Measurements from ENCODE around the gene GATA6. TPM values are rescaled to one million over a fixed set of nuclear protein-coding genes. Genes with fewer than 3 reads are reported as not detected.
"Not testable (repeated sequence)": the region's sequence is repeated elsewhere in the genome, so short reads cannot be mapped to it uniquely, and the experiment has no call there.

GATA6 gene
- total RNA-seq, 1 donor from 2014 or later: 23.8 TPM

- no peaks in the 10 kb centered on the region for H3K9me3 Mint-ChIP-seq (ENCODE audit: unreplicated experiment)
- peak overlapping the region; percentile 59 for H3K27ac Mint-ChIP-seq (ENCODE audit: unreplicated experiment)
- no peak overlapping the region for H3K4me3 Mint-ChIP-seq (ENCODE audit: unreplicated experiment)
- H3K36me3 Mint-ChIP-seq (ENCODE audit: low read depth, unreplicated experiment): peaks cover 18% of the 10 kb centered on the region
- H3K4me1 Mint-ChIP-seq (ENCODE audit: unreplicated experiment): peaks cover 68% of the 10 kb centered on the region
- peaks cover 4% of the 10 kb centered on the region for H3K27me3 Mint-ChIP-seq (ENCODE audit: unreplicated experiment)
- DNase-seq (ENCODE audit: low spot score): no peak
- TF ChIP-seq, protein P1, sequence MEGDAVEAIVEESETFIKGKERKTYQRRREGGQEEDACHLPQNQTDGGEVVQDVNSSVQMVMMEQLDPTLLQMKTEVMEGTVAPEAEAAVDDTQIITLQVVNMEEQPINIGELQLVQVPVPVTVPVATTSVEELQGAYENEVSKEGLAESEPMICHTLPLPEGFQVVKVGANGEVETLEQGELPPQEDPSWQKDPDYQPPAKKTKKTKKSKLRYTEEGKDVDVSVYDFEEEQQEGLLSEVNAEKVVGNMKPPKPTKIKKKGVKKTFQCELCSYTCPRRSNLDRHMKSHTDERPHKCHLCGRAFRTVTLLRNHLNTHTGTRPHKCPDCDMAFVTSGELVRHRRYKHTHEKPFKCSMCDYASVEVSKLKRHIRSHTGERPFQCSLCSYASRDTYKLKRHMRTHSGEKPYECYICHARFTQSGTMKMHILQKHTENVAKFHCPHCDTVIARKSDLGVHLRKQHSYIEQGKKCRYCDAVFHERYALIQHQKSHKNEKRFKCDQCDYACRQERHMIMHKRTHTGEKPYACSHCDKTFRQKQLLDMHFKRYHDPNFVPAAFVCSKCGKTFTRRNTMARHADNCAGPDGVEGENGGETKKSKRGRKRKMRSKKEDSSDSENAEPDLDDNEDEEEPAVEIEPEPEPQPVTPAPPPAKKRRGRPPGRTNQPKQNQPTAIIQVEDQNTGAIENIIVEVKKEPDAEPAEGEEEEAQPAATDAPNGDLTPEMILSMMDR (IDR thresholded peaks at IDR 0.05; ENCODE audit: unreplicated experiment): no peak
Observed at GRCh38 chr18:22195052-22195451, 25.7 kb downstream of the GATA6 start.

DNA sequence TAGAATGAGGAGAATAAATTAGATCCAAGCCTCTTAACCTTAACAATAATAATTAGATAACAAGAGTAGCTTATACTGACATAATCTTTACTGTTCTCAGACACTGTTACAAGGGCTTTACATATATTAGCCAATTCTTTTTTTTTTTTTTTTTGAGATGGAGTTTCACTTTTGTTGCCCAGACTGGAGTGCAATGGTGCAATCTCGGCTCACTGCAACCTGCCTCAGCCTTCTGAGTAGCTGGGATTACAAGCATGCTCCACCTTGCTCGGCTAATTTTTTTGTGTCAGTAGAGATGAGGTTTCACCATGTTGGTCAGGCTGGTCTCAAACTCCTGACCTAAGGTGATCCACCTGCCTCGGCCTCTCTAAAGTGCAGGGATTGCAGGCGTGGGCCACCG, 27.6 kb downstream of the GATA6 start:
- not testable (repeated sequence) for H3K27me3 Mint-ChIP-seq (ENCODE audit: unreplicated experiment); DNase-seq (ENCODE audit: low spot score); H3K27ac Mint-ChIP-seq (ENCODE audit: unreplicated experiment); H3K4me3 Mint-ChIP-seq (ENCODE audit: unreplicated experiment); H3K9me3 Mint-ChIP-seq (ENCODE audit: unreplicated experiment)
- Mint-ChIP-seq H3K36me3 (ENCODE audit: low read depth, unreplicated experiment) (peaks cover 23% of the 10 kb centered on the region), H3K4me1 (ENCODE audit: unreplicated experiment) (peaks cover 57% of the 10 kb centered on the region)

DNA sequence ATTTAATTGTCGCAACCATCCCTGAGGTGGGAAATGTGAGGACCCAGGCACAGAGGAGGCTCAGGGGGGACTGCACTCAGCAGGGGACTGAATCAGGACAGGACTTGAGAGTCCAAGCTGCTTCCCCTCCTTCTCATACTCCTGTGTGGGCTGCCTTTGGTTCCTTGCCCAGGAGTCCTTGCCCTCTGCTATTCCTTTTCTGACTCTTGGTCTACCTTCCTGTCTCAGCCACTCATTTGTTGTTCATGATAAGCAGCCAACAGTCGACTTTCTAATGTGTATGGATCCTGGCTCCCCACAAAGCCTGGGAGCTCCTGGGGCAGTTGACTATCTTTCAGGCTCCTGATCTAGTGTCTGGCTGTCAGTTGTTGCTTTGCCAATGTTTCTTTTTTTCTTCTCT, 28.3 kb downstream of the GATA6 start:
- peaks cover 23% of the 10 kb centered on the region for H3K36me3 Mint-ChIP-seq (ENCODE audit: low read depth, unreplicated experiment)
- no peak overlapping the region for H3K27ac Mint-ChIP-seq (ENCODE audit: unreplicated experiment)
- H3K4me3 Mint-ChIP-seq (ENCODE audit: unreplicated experiment): peak overlapping the region; percentile 57
- DNase-seq (ENCODE audit: low spot score): no peak
- TF ChIP-seq, protein P1 (IDR thresholded peaks at IDR 0.05; ENCODE audit: unreplicated experiment): no peak
- H3K27me3 Mint-ChIP-seq (ENCODE audit: unreplicated experiment): peaks cover 4% of the 10 kb centered on the region
- peaks cover 52% of the 10 kb centered on the region for H3K4me1 Mint-ChIP-seq (ENCODE audit: unreplicated experiment)
- H3K9me3 Mint-ChIP-seq (ENCODE audit: unreplicated experiment): no peaks in the 10 kb centered on the region

- TF ChIP-seq, protein P1 (IDR thresholded peaks at IDR 0.05; ENCODE audit: unreplicated experiment): no peak
- H3K9me3 Mint-ChIP-seq (ENCODE audit: unreplicated experiment): no peaks in the 10 kb centered on the region
- no peak for DNase-seq (ENCODE audit: low spot score)
- peaks cover 4% of the 10 kb centered on the region for H3K27me3 Mint-ChIP-seq (ENCODE audit: unreplicated experiment)
- peaks cover 23% of the 10 kb centered on the region for H3K36me3 Mint-ChIP-seq (ENCODE audit: low read depth, unreplicated experiment)
- no peak overlapping the region for H3K27ac Mint-ChIP-seq (ENCODE audit: unreplicated experiment)
- H3K4me3 Mint-ChIP-seq (ENCODE audit: unreplicated experiment): no peak overlapping the region
- H3K4me1 Mint-ChIP-seq (ENCODE audit: unreplicated experiment): peaks cover 47% of the 10 kb centered on the region
Observed at GRCh38 chr18:22198163-22198562, 28.8 kb downstream of the GATA6 start.

DNA sequence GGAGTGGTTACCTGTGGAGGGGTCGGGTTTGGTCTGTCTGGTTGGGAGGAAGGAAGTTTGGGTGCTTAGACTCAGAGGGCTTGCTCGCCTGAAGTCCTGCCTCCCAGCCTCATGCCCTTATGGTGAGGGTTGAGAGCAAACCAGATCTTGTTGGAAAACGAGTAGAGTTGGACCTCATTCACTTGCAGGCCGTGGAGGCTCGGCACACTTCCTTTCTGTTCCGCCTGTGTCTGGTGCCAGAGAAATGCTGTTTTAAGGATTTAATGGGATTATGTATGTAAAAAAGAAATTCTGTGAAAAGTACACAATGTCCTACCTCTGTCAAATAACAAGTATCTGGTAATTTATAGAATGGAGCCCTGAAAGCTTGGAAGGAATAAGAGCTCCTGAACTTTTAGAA, 29.6 kb downstream of the GATA6 start:
- TF ChIP-seq, protein P1 (IDR thresholded peaks at IDR 0.05; ENCODE audit: unreplicated experiment): no peak
- Mint-ChIP-seq H3K9me3 (ENCODE audit: unreplicated experiment) (no peaks in the 10 kb centered on the region), H3K27ac (ENCODE audit: unreplicated experiment) (peak overlapping the region; percentile 41), H3K36me3 (ENCODE audit: low read depth, unreplicated experiment) (peaks cover 23% of the 10 kb centered on the region), H3K4me1 (ENCODE audit: unreplicated experiment) (peaks cover 44% of the 10 kb centered on the region), H3K27me3 (ENCODE audit: unreplicated experiment) (peaks cover 4% of the 10 kb centered on the region), H3K4me3 (ENCODE audit: unreplicated experiment) (no peak overlapping the region)
- DNase-seq (ENCODE audit: low spot score): no peak

All from endothelial cell (in vitro differentiated cells).